Right atrium auricular region (tissue), 2 donors: ENCODE results near the gene P2RX5. TPM values are rescaled to one million over a fixed set of nuclear protein-coding genes. Genes with fewer than 3 reads are reported as not detected.
A peak's percentile ranks its signal among the peaks of the same experiment; 100 is the strongest.

Source experiments
- DNase-seq: peaks from one replicate; pipeline ENCODE4 v3.0.0-alpha.2; 2019; ENCODE audit warnings: low spot score
- H3K27ac ChIP-seq, 2 donors: fragments of 200-600 bp; sonication (generic); 1 replicate in 1 of 2; 2 replicates in 1 of 2; pipeline ENCODE4 v1.5.1; 2016 to 2019
- H3K27me3 ChIP-seq, 2 donors: fragments of 200-600 bp; sonication (generic); one replicate each; pipeline versions ENCODE4 v1.5.1 to v1.6.0; 2017 to 2019
- H3K36me3 ChIP-seq: fragments of 200-600 bp; sonication (generic); one replicate; pipeline ENCODE4 v1.5.1; 2016
- H3K4me1 ChIP-seq, 2 donors: fragments of 200-600 bp; sonication (generic); one replicate each; pipeline versions ENCODE4 v1.5.1 to v1.6.0; 2017 to 2019
- H3K4me3 ChIP-seq, 2 donors: fragments of 200-600 bp; sonication (generic); 1 replicate in 1 of 2; 2 replicates in 1 of 2; pipeline ENCODE4 v1.5.1; 2017 to 2019; ENCODE audit warnings: mild to moderate bottlenecking in 1 of 2, moderate library complexity in 1 of 2
- H3K9me3 ChIP-seq, 2 donors: fragments of 200-600 bp; sonication (generic); one replicate each; pipeline ENCODE4 v1.5.1; 2019
- total RNA-seq, 2 donors: library from RNA; depleted of rRNA; stranded (reverse); fragments of >200 nt; gene quantifications; one replicate each; pipeline ENCODE4 v1.1.0, GENCODE V29; 2016
- TF ChIP-seq, protein P1 (sequence below), 2 donors: fragments of 200-600 bp; sonication (generic); IDR thresholded peaks; one replicate each; pipeline ENCODE4 v1.5.1; 2019; ENCODE audit warnings: antibody characterized with exemption in 2 of 2

P2RX5 gene
- total RNA-seq, 2 donors from 2014 or later: 5.4 to 8.1 TPM

DNA sequence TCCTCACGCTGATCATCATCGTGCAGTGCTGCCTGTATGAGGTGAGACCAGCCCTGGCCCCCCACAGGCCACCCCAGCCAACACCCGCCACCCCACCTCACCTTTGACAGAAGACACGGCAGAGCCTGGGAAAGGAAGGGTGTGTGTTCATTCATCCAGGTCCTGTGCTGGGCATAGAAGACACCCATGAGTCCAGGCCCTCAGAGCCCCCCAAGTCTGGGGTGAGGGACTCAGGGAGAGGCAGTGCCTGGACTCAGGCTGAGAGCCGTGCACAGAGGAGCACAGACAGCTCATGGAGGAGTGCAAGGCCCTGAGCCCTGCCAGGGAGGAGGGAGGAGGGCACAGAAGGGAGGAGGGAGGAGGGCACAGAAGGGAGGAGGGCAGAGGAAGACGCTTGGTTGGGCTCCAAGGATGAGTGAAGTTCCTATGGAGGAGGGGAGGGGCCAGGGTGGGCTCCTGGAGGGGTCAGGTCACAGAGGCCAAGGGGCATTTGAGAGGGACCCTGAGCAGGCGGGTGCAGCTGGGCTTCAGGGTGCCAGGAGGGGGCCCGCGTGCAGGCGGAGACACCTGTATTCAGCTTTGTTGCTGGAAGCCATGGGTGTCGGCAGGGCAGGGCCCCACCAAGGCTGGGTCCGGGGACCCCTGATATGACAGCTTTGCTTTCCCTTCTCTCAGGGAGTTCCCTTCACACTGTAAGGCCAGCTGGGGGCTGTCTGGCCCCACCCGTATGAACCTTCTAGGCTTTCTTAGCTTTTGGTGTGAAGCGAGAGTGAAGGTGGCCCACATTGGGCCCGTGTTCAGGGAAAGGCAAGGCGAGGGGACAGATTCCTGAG lies 39.0 kb downstream of the P2RX5 start:
- Histone ChIP-seq H3K4me3 (no peak overlapping the region), H3K36me3 (no peaks in the 10 kb centered on the region), H3K27ac (no peak overlapping the region), H3K9me3 (no peaks in the 10 kb centered on the region), H3K27me3 (no peaks in the 10 kb centered on the region), H3K4me1 (peaks cover 0 to 31% of the 10 kb centered on the region in 2 donors)
- no peak for DNase-seq
- TF ChIP-seq, protein P1, sequence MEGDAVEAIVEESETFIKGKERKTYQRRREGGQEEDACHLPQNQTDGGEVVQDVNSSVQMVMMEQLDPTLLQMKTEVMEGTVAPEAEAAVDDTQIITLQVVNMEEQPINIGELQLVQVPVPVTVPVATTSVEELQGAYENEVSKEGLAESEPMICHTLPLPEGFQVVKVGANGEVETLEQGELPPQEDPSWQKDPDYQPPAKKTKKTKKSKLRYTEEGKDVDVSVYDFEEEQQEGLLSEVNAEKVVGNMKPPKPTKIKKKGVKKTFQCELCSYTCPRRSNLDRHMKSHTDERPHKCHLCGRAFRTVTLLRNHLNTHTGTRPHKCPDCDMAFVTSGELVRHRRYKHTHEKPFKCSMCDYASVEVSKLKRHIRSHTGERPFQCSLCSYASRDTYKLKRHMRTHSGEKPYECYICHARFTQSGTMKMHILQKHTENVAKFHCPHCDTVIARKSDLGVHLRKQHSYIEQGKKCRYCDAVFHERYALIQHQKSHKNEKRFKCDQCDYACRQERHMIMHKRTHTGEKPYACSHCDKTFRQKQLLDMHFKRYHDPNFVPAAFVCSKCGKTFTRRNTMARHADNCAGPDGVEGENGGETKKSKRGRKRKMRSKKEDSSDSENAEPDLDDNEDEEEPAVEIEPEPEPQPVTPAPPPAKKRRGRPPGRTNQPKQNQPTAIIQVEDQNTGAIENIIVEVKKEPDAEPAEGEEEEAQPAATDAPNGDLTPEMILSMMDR (IDR thresholded peaks at IDR 0.05): no peak

DNA sequence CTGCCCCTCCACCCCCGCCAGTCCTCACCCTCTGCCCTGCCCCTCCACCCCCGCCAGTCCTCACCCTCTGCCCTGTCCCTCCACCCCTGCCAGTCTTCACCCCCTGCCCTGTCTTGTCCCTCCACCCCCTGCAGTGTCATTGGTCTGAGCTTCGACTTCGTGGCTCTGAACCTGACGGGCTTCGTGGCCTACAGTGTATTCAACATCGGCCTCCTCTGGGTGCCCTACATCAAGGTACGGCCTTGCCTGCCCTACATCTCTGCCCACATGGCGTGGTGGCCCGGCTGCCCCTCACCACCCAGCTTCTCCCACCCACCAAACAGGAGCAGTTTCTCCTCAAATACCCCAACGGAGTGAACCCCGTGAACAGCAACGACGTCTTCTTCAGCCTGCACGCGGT lies 39.6 kb downstream of the P2RX5 start:
- TF ChIP-seq, protein P1 (IDR thresholded peaks at IDR 0.05): no peak
- Histone ChIP-seq H3K4me3 (no peak overlapping the region), H3K36me3 (no peaks in the 10 kb centered on the region), H3K4me1 (peaks cover 0 to 31% of the 10 kb centered on the region in 2 donors), H3K27ac (no peak overlapping the region), H3K9me3 (no peaks in the 10 kb centered on the region), H3K27me3 (no peaks in the 10 kb centered on the region)
- no peak for DNase-seq

DNA sequence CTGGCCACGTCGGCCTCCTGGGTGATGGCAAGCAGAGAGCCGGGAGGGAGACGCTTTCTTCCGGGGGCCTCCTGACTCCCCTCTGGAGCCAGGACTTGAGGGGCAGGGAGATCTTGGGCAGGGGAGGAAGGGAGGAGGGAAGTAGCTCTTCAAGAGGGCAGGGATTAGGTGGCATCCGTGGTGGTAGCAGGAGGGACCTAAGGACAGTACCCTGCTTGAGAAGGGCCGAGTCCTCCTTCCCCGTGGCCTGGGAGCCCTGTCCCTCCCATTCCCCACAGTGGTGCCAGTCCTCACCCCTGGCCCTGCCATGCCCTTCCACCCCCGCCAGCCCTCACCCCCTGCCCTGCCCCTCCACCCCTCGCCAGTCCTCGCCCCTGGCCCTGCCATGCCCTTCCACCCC lies 40.2 kb downstream of the P2RX5 start:
- Histone ChIP-seq H3K36me3 (no peaks in the 10 kb centered on the region), H3K27ac (no peak overlapping the region), H3K9me3 (no peaks in the 10 kb centered on the region), H3K4me3 (no peak overlapping the region), H3K4me1 (peaks cover 0 to 28% of the 10 kb centered on the region in 2 donors), H3K27me3 (no peaks in the 10 kb centered on the region)
- DNase-seq: no peak
- TF ChIP-seq, protein P1 (IDR thresholded peaks at IDR 0.05): no peak

DNA sequence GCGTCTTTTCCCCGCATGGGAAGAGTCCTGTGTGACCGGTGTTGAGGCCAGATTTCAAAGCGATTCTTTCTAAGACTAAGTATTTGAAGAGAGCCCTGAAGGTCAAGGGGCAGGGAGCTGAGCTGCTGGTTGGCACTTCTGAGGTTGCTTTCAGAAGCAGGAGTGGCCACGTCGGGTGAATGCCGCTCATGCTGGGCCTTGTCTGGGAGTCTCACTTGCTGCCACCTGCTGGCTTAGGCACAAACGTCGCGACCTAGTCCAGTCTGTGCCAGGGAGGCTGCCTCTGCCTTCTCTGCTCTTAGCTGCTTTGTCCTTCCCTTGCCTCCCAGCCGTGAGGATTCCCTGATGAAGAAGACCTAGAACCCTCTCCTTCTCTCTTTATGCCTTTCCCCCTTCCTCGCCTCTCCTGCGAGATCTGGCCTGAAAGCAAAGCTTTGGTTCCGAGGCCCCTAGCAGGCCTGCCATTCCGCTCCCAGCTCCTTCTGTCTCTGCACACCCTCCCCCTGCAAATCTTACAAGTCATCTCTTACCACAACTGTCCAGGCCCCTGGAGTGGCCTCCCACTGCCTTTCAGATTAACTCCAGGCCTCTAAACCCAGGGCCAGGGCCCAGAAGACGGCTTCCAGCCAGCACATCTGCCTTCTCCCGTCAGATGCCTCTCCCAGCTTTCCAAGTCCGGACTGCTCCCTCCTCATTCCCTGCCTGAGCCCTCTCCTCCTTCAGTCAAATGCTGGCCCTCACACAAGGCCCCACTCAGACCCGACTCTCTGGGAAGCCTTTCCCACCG lies 48.0 kb downstream of the P2RX5 start:
- no peaks in the 10 kb centered on the region for H3K9me3 ChIP-seq
- no peak for DNase-seq
- no peaks in the 10 kb centered on the region for H3K4me1 ChIP-seq
- TF ChIP-seq, protein P1 (IDR thresholded peaks at IDR 0.05): peak; percentile 28 to 59
- no peaks in the 10 kb centered on the region for H3K27me3 ChIP-seq
- H3K27ac ChIP-seq: no peak overlapping the region
- H3K36me3 ChIP-seq: peaks cover 28% of the 10 kb centered on the region
- H3K4me3 ChIP-seq: no peak overlapping the region

DNA sequence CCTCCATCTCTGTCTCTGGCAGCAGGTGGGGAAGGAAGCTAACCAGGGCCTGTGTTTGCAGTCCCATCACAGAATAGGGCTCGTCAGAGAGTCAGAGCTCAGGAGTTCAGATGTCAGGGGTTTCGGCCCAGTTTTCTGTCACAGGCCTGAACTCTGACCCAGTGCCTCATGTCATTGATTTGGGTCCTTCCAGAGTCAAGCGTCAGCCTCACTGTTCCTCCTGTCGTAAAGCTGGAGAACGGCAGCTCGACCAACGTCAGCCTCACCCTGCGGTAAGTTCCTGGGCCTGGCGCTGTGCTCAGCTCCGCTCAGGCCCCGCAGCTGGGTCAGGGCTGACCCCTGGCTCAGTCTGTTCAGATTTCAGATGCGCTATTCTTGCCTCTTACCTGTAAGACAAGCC lies 48.7 kb downstream of the P2RX5 start:
- Histone ChIP-seq H3K27me3 (no peaks in the 10 kb centered on the region), H3K9me3 (no peaks in the 10 kb centered on the region), H3K36me3 (peaks cover 28% of the 10 kb centered on the region), H3K4me3 (no peak overlapping the region), H3K27ac (no peak overlapping the region), H3K4me1 (no peaks in the 10 kb centered on the region)
- DNase-seq: no peak
- TF ChIP-seq, protein P1 (IDR thresholded peaks at IDR 0.05): no peak
